K562 (cell line): ENCODE measurements around the gene CTBP2. TPM values are rescaled to one million over a fixed set of nuclear protein-coding genes. Genes with fewer than 3 reads are reported as not detected.
"Not testable (repeated sequence)": the region's sequence is repeated elsewhere in the genome, so short reads cannot be mapped to it uniquely, and the experiment has no call there.

Source experiments
- ATAC-seq: fragments of 200-7000 bp; cut with Tn5 transposase; 3 replicates; pipeline ENCODE4 v1.9.1; 2020; ENCODE audit warnings: moderate library complexity
- BruUV-seq: library from RNA; stranded (reverse); fragments of 400-500 nt; replicated peaks from 2 replicates; lab custom pipeline; 2021; lab: Mats Ljungman, UMichigan
- CTCF ChIA-PET: fragments of 300-600 bp; formaldehyde crosslinking; extraction: SDS; loops from one replicate; lab custom pipeline; 2021; ENCODE audit warnings: low intra/inter-chr PET ratio; lab: Yijun Ruan, JAX
- POLR2A ChIA-PET: fragments of 300-600, 350-650 bp; sonication (Branson Sonifier 250); formaldehyde crosslinking; extraction: SDS; loops from one replicate; lab custom pipeline; 2021; ENCODE audit warnings: antibody characterized with exemption, inconsistent platforms; lab: Yijun Ruan, JAX
- DNase-seq, 4 experiments: peaks; one replicate each; pipeline versions ENCODE4 v3.0.0 to v3.0.0-alpha.2; 2011 to 2018; ENCODE audit warnings: low spot score in 3 of 4, mixed read lengths in 3 of 4; ENCODE audit errors: extremely low read depth in 1 of 4
- FAIRE-seq: peaks from 2 replicates; lab custom pipeline; 2011; peaks lifted over from hg19 to GRCh38; lab: Jason Lieb, UNC
- H2AFZ ChIP-seq: 2 replicates; pipeline ENCODE4 v1.6.0; 2011; ENCODE audit warnings: low read depth, low read length, control low read depth, inconsistent platforms
- H3K27ac ChIP-seq: fragments of 200-600 bp; 3 replicates; pipeline ENCODE4 v1.8.0; 2011; ENCODE audit warnings: low read depth, mild to moderate bottlenecking, control low read depth, inconsistent platforms, low read length, moderate library complexity, mixed read lengths; ENCODE audit errors: extremely low read depth
- H3K27me3 ChIP-seq, 2 experiments: fragments of 300-600 bp in 1 of 2; 2 replicates in 1 of 2; 3 replicates in 1 of 2; pipeline versions ENCODE4 v1.6.0 to v1.8.0; 2011; ENCODE audit warnings: inconsistent platforms in 2 of 2, low read length in 2 of 2, mild to moderate bottlenecking in 1 of 2, mixed read lengths in 1 of 2, moderate library complexity in 1 of 2; ENCODE audit not compliant: control insufficient read depth in 2 of 2, insufficient read depth in 2 of 2
- H3K36me3 ChIP-seq: fragments of 300-600 bp; 3 replicates; pipeline ENCODE4 v1.8.0; 2011; ENCODE audit warnings: mild to moderate bottlenecking, low read length, inconsistent platforms; ENCODE audit not compliant: control insufficient read depth, insufficient read depth
- H3K4me1 ChIP-seq, 2 experiments: fragments of 200-600 bp in 1 of 2; replicated peaks in 1 of 2; 2 replicates in 1 of 2; 3 replicates in 1 of 2; pipeline versions ENCODE4 v1.5.1 to v1.8.0; 2011; ENCODE audit warnings: inconsistent platforms in 2 of 2, low read length in 2 of 2, mild to moderate bottlenecking in 1 of 2, mixed read lengths in 1 of 2, moderate library complexity in 1 of 2; ENCODE audit not compliant: control insufficient read depth in 2 of 2, insufficient read depth in 2 of 2
- H3K4me2 ChIP-seq: 2 replicates; pipeline ENCODE4 v1.6.1; 2011; ENCODE audit warnings: low read length, control low read depth, inconsistent platforms, mixed read lengths; ENCODE audit not compliant: insufficient read depth
- H3K4me3 ChIP-seq: fragments of 200-600 bp; sonication (generic), shearing (Covaris generic); 2 replicates; pipeline ENCODE4 v1.5.1; 2016; ENCODE audit warnings: control low read depth, inconsistent platforms
- H3K79me2 ChIP-seq: fragments of 200-600 bp; 3 replicates; pipeline ENCODE4 v1.8.0; 2011; ENCODE audit warnings: low read length, inconsistent platforms; ENCODE audit not compliant: control insufficient read depth, insufficient read depth
- H3K9ac ChIP-seq, 2 experiments: 2 replicates each; pipeline versions ENCODE4 v1.6.0 to v1.6.1; 2011; ENCODE audit warnings: low read depth in 2 of 2, low read length in 2 of 2, control low read depth in 1 of 2, inconsistent platforms in 1 of 2, mild to moderate bottlenecking in 1 of 2, mixed read lengths in 1 of 2; ENCODE audit not compliant: insufficient read depth in 1 of 2
- H3K9me1 ChIP-seq: one replicate; pipeline ENCODE4 v1.6.0; 2011; ENCODE audit warnings: inconsistent platforms, mild to moderate bottlenecking, low read length, moderate library complexity; ENCODE audit not compliant: control insufficient read depth, insufficient read depth
- H3K9me3 ChIP-seq: replicated peaks from 2 replicates; pipeline ENCODE4 v1.5.1; 2011; ENCODE audit warnings: low read depth, low read length, inconsistent platforms; ENCODE audit not compliant: control insufficient read depth, insufficient read depth
- H4K20me1 ChIP-seq: replicated peaks from 2 replicates; pipeline ENCODE4 v1.6.1; 2011; ENCODE audit warnings: low read length, inconsistent platforms, mixed read lengths; ENCODE audit not compliant: control insufficient read depth, insufficient read depth
- CXXC5 ChIP-seq: fragments of 250-450 bp; sonication (Bioruptor Pico); IDR thresholded peaks from 2 replicates; pipeline ENCODE4 v1.8.0; 2022; ENCODE audit warnings: inconsistent platforms, mild to moderate bottlenecking, moderate library complexity
- GATA2 ChIP-seq: sonication (generic); formaldehyde crosslinking; IDR thresholded peaks from 2 replicates; pipeline ENCODE4 v1.4.0; 2020; ENCODE audit warnings: mild to moderate bottlenecking, missing genetic modification reagents
- MIER1 ChIP-seq: fragments of 450-650 bp; IDR thresholded peaks from 2 replicates; pipeline ENCODE4 v1.6.1; 2016; ENCODE audit warnings: antibody characterized with exemption, mild to moderate bottlenecking, low read depth
- PTBP1 ChIP-seq: fragments of 200-400 bp; formaldehyde crosslinking; IDR thresholded peaks from 2 replicates; pipeline ENCODE4 v1.6.1; 2017; ENCODE audit warnings: low read depth, low read length
- RHOXF2B ChIP-seq: fragments of 250-450 bp; sonication (Bioruptor Pico); conservative IDR thresholded peaks from 2 replicates; pipeline ENCODE4 v1.5.1; 2021
- SAFB2 ChIP-seq: fragments of 200-400 bp; formaldehyde crosslinking; IDR thresholded peaks from 2 replicates; pipeline ENCODE4 v1.6.1; 2018; ENCODE audit warnings: borderline replicate concordance, low read length, low read depth, moderate library complexity; ENCODE audit not compliant: severe bottlenecking
- TAF7 ChIP-seq: fragments of 450-650 bp; IDR thresholded peaks from 2 replicates; pipeline ENCODE4 v1.6.1; 2016; ENCODE audit warnings: missing genetic modification characterization, missing compliant biosample characterization
- VEZF1 ChIP-seq: fragments of 200-800 bp; sonication (Bioruptor generic); IDR thresholded peaks from 2 replicates; pipeline ENCODE4 v1.6.1; 2017; ENCODE audit warnings: missing genetic modification characterization, missing compliant biosample characterization
- ZNF395 ChIP-seq: fragments of 200-800 bp; sonication (Bioruptor generic); IDR thresholded peaks from 2 replicates; pipeline ENCODE4 v1.6.1; 2017; ENCODE audit warnings: missing genetic modification characterization, missing compliant biosample characterization
- WGBS: fragments of 100-300 bp; shearing (Covaris generic); methylation state at CpG from one replicate; pipeline ENCODE4 v1.1.6; 2016; ENCODE audit warnings: low coverage, mixed read lengths; ENCODE audit not compliant: insufficient coverage; ENCODE audit errors: missing lambda C conversion rate; 5-methylcytosine and 5-hydroxymethylcytosine counted together
- in situ Hi-C: fragments of 300-500 bp; cut with MboI; formaldehyde crosslinking; loops from 4 replicates; pipeline ENCODE4 v1.15.0; 2018; ENCODE audit warnings: inconsistent platforms, mixed read lengths
- intact Hi-C: fragments of 100-400 bp; cut with micrococcal nuclease; formaldehyde crosslinking; loops from 2 replicates; pipeline ENCODE4 v1.14.2; 2022
- polyA plus RNA-seq, 8 experiments: library from polyadenylated mRNA; depleted of rRNA in 4 of 8; stranded (reverse) in 5 of 8; unstranded in 3 of 8; fragments of >200 nt; fragmentation: Nextera tagmentation in 2 of 8; fragmentation: Illumina TruSeq in 1 of 8; extraction: Ambion mirVana in 2 of 8; extraction: Trizol in 1 of 8; gene quantifications; 2 replicates each; pipeline versions ENCODE4 v1.2.1 to v1.2.3, GENCODE V29; 2011 to 2014; ENCODE audit warnings: inconsistent platforms in 1 of 8, missing spikeins in 1 of 8
- total RNA-seq, 7 experiments: library from RNA; depleted of rRNA in 6 of 7; stranded (reverse); fragments of >200 nt in 6 of 7; fragmentation: Illumina TruSeq in 2 of 7; extraction: Trizol in 2 of 7; gene quantifications; 2 replicates each; pipeline versions ENCODE4 v1.2.1 to v1.2.3, GENCODE V29; 2011 to 2021; ENCODE audit warnings: low replicate concordance in 1 of 7

The CTBP2 gene
- total and polyA plus RNA-seq, 9 of the 15 experiments (the other 6 are each of a cell fraction or from before 2014, with no cell fraction given), result 1.3 to 8.8 (median 5.1) TPM

- no peak overlapping the region; a peak in 1 of 4 replicates for H3K9ac ChIP-seq
- FAIRE-seq, result no peak
- WGBS, result 82% methylated on average over 11 of the region's 15 CpGs
- ATAC-seq, result no peak
- 0 out of 2 replicates have a peak, but pooled peaks cover 8% of the 10 kb centered on the region for H4K20me1 ChIP-seq
- intact Hi-C loops, result no loop called here
- peaks cover 46% of the 10 kb centered on the region for H3K79me2 ChIP-seq
- DNase-seq, result no peak
- BruUV-seq, result no TSS peak
- no peak overlapping the region for H3K4me2 ChIP-seq
- in situ Hi-C loops, result no loop called here
- no peaks in the 10 kb centered on the region for H3K27me3 ChIP-seq
- no peaks in the 10 kb centered on the region for H3K9me3 ChIP-seq
- H2AFZ ChIP-seq, result no peak overlapping the region
- no peak overlapping the region for H3K27ac ChIP-seq
- peaks cover 2 to 6% of the 10 kb centered on the region in 2 experiments; a peak in 4 of 5 replicates for H3K4me1 ChIP-seq
- no peak for TF ChIP-seq VEZF1
- TF ChIP-seq RHOXF2B (CRISPR knock-in tag), result no peak
- TF ChIP-seq PTBP1, result no peak
- no peak for TF ChIP-seq CXXC5 (CRISPR knock-in tag)
- TF ChIP-seq GATA2 (CRISPR knock-in tag), result no peak
- no peak for TF ChIP-seq TAF7 (tag)
- TF ChIP-seq SAFB2, result no peak
- no peak for TF ChIP-seq ZNF395 (CRISPR knock-in tag)
- TF ChIP-seq MIER1, result no peak
- peaks cover 42% of the 10 kb centered on the region; the same call in 1 of the 3 replicates for H3K36me3 ChIP-seq
- H3K4me3 ChIP-seq, result no peak overlapping the region
- CTCF ChIA-PET, result no interaction called here
- POLR2A ChIA-PET, result interaction anchor here (0.7 to 1.0 kb wide), 2 partner anchors 8 to 44 kb away, joined by 3 to 5 read pairs; no protein-coding TSS in a partner anchor
- H3K9me1 ChIP-seq, result no peaks in the 10 kb centered on the region
Observed at GRCh38 chr10:125082881-125083575, 77.3 kb downstream of the CTBP2 start.

- H3K9ac ChIP-seq, FAIRE-seq, DNase-seq, H3K4me2 ChIP-seq, H3K27ac ChIP-seq, in situ Hi-C loops, ATAC-seq, CTCF ChIA-PET, H3K9me3 ChIP-seq, intact Hi-C loops, H3K4me1 ChIP-seq, H3K9me1 ChIP-seq, H4K20me1 ChIP-seq, H3K27me3 ChIP-seq, H3K4me3 ChIP-seq, BruUV-seq, H2AFZ ChIP-seq: not testable (repeated sequence)
- H3K36me3 ChIP-seq, result peaks cover 36% of the 10 kb centered on the region; the same call in 1 of the 3 replicates
- POLR2A ChIA-PET, result interaction anchor here (0.7 to 1.0 kb wide), 2 partner anchors 9 to 44 kb away, joined by 3 to 5 read pairs; no protein-coding TSS in a partner anchor
- peaks cover 49% of the 10 kb centered on the region for H3K79me2 ChIP-seq
- WGBS, result 96% methylated on average over 11 of the region's 13 CpGs
Observed at GRCh38 chr10:125082471-125082870, 77.9 kb downstream of the CTBP2 start.
